Bone marrow (tissue), 2 donors: Measurements from ENCODE around the gene SIGLEC8.
A peak's percentile ranks its signal among the peaks of the same experiment; 100 is the strongest.
"Not testable (repeated sequence)": the region's sequence is repeated elsewhere in the genome, so short reads cannot be mapped to it uniquely, and the experiment has no call there.

ENCODE experiments used
- DNase-seq, 2 donors: peaks; one replicate each; lab custom pipeline; 2025; lab: John Stamatoyannopoulos, UW

The SIGLEC8 gene

DNA sequence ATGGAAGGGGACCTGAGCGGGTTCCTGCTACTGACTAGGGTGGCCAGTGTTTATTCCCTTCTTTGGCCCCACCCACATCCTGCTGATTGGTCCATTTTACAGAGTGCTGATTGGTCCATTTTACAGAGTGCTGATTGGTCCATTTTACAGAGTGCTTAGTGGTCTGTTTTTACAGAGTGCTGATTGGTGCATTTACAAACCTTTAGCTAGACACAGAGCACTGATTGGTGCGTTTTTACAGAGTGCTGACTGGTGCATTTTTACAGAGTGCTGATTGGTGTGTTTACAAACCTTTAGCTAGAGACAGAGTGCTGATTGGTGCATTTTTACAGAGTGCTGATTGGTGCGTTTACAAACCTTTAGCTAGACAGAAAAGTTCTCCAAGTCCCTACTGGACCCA is 10.7 kb downstream of the SIGLEC8 start:
- not testable (repeated sequence) for DNase-seq

DNA sequence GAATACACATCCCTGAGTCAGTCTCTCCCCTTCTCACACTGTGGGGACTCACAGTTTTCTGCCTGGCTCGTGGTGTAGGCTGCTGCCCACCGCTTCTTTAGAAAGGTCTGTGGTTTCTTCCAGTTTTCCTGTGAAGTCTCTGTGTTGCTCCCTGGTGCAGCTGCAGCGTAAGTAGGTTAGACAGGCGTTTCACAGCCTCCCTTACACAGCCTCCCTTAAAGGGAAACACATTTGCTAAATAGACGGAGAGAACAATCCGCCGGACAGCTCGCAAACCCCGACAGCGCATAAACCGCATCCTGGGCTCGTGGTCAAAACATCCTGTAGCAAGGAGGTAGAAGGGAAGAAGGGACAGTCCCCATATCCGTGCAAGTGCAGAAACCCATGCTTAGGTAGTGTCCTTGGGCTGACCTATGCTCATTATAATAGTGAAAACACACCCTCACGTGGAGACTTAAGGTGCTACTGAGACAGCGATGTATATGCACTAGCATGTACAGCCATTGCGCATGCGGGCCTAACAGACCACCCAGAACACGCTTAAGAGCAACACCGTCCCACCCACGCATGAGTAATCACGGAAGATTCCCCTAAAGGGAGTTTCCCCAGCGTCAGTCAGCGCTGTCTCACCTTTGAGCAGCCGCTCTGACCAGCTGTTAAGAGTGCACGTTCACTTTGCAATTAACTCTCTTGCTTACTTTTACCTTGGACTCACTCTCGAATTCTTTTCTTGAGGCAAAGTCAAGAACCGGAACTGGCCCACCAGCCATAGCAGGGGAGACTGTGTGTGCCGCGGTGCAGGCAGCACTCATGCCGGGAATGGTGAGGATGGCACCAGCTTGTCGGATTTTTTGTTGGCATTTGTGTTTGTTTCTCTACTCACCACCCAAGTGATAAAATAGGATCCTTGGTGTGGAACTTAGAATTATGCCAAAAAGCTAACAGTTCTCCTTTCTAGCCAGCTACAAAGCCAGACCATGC is 16.6 kb downstream of the SIGLEC8 start:
- DNase-seq = peak in 1 of 2 donors; percentile 48

DNA sequence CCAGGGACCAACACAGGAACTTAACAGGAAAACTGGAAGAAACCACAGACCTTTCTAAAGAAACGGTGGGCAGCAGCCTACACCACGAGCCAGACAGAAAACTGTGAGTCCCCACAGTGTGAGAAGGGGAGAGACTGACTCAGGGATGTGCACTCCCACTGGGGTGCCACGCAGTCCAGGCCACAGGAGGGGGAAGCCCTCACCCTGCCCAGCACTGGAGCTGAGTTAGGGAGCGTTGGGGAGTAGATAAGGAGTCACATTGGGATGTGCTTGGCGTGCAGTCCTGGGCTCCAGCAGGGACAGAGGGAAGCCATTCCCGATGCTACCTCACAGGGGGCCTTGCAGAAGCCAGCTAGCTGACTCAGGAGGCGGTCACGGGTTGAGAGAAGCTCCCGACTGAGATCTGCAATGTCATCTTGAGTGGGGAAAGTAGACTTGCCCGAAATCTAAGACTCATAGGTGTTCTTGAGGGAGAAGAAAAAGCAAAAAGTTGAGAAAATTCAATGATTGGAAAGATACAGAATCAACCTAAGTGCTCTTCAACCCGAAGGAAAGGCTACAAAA is 17.3 kb downstream of the SIGLEC8 start:
- DNase-seq = peak; percentile 15 to 16

DNA sequence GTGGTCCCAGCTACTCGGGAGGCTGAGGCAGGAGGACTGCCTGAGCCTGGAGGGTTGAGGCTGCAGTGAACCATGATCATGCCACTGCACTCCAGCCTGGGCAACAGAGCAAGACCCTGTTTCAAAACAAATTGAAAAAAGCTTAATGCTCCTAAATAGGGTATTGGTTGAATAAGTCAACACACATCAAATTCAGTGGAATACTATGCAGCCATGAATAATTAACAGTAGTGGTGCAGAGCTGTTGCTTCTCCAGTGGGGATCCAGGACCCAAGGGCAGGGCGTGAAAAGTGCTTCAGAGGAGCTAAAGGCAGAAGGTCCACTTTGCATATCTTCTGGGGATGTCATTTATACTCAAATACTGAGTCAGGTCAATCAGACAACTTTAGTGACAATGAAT is 18.2 kb downstream of the SIGLEC8 start:
- no peak for DNase-seq

DNA sequence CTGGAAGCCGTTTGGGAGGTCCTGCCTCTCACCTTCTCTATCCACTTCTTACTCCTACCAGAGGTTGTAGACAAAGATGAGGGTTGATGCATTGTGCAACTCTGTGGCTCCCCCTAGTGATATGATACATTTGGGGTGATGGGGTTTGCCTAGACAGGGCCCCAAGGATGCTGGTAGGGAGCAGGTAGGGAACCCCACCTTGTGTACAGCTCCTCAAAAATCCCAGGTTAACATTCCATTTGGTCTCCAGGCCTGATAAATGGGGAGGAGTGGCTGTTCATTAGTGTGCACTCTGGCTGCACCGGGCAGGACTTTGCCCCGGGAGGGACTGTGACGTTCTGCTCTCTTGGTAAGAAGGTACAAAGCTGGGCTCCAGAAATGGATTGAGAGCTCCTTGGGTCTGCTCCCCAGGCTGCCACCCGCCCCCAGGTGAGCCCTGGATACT is 19.2 kb downstream of the SIGLEC8 start:
- DNase-seq = peak in 1 of 2 donors; percentile 6

DNA sequence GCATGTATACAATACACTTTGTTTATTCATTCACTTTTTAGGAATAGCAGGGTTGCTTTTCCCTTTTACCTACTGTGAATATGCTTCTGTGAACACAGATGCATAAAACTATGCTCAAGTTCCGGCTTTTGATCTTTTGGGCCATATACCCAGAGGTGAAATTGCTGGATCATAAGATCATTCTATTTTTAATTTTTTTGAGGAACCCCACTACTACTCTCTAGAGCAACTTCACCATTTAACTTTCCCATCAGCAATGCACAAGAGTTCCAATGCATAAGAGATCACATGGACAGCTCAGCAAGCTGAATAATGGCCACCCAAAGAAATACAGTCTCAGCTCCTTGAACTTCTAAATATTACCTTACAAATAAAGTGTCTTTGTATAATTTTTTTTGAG is 23.8 kb downstream of the SIGLEC8 start:
- DNase-seq = no peak

DNA sequence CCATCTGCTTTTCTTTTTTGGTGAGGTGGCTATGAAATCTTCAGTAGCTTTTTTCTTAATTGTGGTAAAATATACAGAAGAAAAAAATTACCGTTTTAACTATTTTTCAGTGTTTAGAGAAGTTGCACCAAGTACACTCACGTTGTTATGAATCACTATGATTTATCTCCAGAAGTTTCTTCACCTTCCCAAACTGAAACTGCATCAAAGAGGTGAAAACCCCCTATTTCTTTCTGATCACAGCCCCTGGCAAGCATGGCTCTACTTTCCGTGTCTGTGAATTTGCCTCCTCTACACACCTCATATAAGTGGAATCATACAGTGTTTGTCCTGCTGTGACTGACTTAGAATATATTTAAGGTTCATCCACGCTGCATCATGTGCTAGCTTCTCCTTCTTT is 25.2 kb downstream of the SIGLEC8 start:
- DNase-seq = no peak

DNA sequence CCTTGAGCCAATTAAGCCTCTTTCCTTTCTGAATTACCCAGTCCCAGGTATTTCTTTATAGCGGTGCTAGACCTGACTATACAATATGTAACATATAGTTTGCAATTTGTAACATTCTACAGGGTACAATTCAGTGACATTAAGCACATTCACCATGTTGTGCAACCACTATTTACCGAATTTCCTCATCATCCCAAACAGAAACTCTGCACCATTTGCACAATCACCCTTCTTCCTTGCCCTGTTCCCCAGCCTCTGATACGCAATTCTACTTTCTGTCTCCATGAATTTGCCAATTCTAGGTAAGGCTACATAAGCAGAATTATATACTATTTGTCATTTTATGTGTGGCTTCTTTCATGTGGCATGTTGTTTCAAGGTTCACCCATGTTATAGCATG is 27.1 kb downstream of the SIGLEC8 start:
- no peak for DNase-seq

DNA sequence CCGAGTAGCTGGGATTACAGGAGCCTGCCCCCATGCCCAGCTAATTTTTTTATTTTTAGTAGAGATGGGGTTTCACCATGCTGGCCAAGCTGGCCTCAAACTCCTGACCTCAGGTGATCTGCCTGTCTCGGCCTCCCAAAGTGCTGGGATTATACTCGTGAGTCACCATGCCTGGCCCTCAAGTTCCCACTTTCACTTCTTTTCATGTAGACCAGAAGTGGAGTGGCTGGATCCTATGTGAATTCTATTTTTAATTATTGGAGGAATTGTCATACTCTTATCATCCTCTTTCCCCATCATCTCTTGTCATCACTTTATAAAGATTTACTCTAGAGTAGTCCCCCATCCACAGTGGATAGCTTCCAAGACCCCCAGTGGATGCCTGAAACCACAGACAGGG is 28.0 kb downstream of the SIGLEC8 start:
- no peak for DNase-seq

DNA sequence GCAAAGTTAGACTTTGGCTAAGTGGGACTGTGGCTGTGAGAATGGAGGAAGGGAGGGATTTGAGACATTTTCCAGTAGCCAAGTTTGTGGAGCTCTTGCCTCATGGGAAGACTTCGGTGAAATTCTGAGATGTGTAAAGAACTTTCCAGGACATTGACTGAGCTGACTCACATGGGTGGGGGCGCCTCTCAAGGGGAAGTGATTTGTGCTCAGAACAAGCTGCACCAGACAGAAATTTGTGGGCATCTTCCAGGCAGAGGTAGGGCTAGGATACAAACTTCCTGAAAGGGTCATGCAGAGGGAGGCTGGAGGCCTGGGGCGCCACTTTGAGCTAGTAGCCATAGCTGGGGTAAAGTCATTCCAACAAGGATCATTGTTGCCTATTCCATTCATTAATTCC is 31.1 kb downstream of the SIGLEC8 start:
- peak in 1 of 2 donors; percentile 27 for DNase-seq

DNA sequence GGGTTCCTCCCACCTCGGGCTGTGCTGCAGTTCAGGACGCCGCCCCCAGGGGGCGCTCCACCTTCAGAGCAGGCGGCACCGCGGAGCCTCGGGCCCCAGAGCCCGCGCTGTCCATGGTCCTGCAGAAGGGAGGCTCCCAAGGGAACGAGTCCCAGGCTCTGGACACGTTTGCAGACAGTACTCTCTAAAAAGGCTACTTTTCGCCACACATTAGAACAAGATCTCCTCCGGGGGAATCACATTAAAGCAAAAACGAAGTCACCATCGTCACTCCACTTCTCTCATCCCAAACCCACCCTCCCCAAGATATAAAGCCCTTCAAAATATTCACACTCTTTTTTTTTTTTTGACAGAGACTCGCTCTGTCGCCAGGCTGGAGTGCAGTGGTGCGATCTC is 36.2 kb downstream of the SIGLEC8 start:
- DNase-seq = peak; percentile 69 to 80

DNA sequence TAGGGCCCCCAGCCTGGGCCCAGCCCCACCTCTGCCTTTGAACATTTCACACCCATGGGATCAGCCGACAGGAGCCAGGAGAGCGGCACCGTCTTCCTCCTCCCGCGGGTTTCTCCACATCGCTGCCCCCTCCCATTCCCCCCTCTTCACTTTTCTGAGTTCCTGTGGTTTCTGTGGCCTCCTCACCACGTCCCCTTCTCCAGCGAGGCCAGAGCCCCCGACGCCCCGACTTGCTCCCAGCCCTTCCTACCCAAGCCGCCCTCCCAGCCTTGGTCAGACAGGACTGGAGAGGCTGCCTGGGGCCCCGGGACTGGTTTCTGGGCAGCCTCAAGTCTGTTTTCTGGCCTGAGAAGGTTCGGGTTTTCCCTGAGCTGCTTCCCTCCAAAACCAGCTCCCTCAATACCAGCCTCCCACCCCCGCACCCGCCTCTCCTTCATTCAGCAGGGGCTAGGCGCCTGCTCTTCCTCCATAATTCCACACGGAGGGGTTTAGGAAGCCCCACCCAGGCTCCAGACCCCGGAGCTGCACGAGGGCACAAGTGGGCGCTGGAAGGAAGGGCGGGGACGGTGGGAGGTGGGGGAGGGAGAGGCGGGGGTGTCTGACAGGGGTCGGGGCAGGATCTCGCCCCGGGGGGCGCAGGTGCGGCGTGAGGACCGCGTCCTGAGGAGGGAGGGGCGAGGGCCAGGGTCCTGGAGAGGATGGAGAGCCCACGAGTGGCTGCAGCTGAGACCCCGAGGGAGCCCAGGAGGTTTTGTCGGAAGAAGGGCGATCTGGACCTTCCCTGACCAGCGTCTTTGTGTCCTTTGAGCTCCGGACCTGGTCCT is 36.8 kb downstream of the SIGLEC8 start:
- DNase-seq = no peak

DNA sequence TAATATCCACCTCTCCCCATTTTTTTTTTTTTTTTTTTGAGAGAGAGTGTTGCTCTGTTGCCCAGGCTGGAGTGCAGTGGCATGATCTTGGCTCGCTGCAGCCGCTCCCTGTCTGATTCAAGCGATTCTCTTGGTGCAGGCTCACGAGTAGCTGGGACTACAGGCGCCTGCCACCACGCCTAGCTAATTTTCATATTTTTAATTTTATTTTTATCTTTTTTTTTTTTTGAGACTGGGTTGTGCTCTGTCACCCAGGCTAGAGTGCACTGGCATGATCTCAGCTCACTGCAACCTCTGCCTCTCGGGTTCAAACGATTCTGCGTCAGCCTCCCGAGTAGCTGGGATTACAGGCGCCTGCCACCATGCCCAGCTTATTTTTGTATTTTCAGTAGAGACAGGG is 37.7 kb downstream of the SIGLEC8 start:
- not testable (repeated sequence) for DNase-seq

DNA sequence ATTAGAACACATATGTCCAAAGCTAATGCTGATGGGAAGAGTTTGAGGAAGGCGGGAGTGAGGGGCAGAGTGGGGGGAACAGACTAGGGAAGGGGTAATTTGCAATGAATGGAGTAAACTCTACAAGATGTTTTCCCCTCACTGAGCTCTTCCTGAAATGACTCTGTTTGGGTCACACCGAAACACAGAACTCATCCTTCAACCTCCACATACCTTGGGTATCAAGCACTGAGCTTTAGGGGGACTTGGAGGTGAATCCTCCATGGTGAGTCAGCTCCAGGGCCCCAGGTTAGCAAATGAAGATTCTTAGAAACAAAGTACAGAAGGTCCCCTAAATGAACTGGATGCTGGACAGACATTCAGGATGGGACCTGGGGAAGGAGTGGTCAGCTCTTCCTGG is 39.5 kb downstream of the SIGLEC8 start:
- DNase-seq = no peak

DNA sequence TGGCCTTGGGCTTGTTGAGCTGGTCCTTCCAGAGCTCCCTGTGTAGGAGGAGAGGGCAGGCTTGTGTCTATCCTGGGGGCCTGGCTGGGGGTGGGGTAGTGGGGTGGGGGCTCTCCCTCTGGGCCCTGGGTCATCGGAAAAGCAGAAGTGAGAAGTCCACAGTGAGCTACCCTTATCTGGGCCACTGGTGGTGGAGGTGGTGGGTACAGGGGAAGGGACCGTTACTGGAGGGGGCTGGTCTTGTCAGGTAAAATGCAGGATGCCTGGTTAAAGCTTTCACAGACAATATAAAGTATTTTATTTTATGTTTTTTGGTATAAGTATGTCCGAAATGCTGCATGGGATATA is 40.5 kb downstream of the SIGLEC8 start:
- no peak for DNase-seq

DNA sequence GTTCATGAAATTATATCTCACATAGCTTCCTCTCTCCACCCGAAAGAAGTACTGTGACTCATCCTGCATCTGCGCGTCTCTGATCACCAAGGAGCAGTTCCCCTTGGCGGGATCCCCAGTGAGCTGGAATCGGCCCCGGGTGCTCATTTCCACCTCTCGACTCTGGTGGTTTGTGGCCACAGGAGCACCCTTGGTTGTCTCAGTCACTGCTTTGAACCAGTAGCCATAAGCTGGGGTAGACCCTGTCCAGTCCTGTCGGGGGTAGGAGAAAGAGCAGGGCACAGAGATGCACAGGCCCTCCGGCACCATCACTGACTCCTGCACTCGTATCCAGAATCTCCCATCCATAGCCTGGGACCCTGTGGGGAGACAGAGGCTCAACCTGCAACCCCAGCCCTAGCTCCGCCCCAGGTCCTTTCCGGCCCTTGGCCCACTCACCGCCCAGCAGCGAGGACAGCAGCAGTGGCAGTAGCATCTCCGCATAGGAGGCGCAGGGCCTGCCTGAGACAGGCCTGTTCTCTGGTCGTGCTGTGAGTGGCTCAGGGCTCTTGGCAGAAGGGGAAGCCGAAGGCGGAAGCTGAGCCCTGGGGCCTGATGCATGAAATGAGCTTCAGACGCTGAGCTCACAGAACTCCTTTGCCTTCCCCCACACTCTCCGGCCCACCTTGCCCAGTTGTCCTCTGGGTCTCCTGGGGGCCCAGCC is 41.0 kb downstream of the SIGLEC8 start, which contains the start of gene SIGLEC10:
TSS of gene SIGLEC10 (minus strand) at position 536 of the 703 bp plus-strand sequence. CDS start at position 475, 61 bp downstream.
- peak; percentile 49 to 78 for DNase-seq

DNA sequence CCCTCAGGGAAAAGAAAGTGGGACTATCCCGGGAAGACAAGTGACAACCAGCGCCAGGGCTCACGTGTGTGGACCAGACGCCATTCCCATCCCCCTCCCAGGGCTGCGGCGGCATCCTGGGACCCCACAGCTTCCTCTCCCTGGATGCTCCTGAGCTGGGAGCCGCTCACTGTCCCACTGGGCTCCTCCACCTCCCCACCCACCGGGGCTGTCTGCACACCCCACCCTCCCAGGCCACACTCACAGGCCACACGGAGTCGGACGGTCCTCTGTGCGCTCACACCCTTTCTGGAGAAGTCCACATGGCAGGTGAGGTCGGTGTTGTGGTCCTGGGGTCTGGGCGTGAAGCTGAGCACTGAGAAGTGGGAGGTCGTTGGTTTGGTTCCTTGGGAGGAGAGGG is 41.8 kb downstream of the SIGLEC8 start:
- DNase-seq = not testable (repeated sequence)

DNA sequence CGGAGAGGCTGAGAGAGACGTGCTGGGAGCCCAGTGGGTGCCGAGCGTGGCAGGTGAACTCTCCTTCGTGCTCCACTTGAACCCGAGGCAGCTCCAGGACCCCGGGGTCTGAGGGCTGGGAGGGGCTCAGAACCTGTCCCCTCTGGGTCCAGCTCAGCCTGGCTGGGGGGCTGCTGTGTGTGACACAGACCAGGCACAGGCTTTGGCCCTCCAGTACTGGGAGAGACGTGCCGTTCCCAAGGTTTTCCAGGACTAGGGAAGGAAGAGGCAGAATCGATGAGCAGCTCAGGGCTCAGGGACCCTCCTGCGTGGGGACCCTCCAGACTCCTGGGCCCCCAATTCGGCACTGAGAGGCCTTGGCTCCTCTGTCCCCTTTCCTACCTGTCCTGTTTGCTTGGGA is 43.1 kb downstream of the SIGLEC8 start:
- no peak for DNase-seq

DNA sequence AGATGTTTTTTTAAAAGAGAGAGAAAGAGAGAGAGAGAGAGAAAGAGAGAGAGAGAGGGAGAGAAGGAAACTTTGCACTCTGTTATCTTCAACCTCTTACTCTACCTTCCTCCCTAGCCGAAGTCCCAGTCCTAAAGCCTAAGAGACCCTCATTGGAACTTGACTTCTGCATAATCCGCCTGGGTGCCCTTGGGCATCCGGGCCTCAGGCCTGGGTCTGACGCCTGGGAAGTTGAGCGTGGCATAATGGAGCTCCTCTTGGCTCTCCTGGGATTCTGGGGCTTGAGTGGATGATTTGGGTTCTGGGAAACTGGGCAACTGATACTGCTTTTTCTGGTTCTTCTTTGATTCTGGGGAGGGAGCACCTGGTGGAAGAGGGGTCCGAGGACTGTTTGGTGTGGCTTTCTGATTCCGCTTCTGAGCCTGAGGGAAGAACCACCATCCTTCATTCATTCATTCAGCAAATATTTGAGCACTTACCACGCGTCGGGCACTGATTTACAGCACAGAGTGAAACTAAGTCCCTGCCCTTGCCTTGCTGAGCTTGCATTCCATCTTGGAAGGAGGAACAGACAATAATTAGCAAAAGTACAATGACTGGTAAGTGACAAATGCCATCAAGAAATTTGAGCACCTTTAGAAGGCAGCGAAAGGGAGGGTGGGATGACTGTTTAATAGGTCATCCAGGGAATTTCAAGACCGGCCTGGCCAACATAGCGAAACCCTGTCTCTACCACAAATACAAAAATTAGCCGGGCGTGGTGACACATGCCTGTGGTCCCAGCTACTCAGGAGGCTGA is 47.1 kb downstream of the SIGLEC8 start:
- no peak for DNase-seq

DNA sequence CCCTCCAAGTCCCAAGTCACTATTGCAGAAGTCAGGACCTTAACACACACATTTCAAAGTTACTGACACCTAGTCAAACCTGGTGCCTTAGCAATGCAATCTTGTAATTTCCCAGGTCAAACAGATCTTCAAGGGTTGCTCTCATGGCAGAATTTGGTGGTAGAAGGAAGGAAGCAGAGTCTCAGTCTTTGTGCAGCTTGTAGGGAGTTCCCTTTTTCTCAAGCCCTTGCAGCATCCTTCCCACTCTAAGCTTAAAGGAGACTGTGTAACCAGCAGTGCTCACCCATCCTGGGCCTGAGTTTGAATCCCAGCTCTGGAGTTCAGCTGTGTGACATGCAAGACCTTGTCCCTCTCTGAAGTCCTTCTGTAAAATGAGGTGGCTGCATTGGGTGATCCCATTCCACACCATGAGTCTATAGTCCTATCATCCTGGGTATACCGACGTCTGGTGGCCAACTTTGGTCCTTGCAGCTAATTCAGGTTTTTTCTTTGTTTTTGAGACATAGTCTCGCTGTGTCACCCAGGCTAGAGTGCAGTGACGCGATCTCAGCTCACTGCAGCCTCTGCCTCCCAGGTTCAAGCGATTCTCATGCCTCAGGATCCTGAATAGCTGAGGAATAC is 50.6 kb downstream of the SIGLEC8 start:
- peak; percentile 57 to 65 for DNase-seq
